DMS79 (cell line): ENCODE results near the gene PLEKHJ1.
"Not testable (repeated sequence)": the region's sequence is repeated elsewhere in the genome, so short reads cannot be mapped to it uniquely, and the experiment has no call there.

Experiments used
- DNase-seq: peaks from one replicate; lab custom pipeline; 2025; lab: John Stamatoyannopoulos, UW

Gene PLEKHJ1

DNA sequence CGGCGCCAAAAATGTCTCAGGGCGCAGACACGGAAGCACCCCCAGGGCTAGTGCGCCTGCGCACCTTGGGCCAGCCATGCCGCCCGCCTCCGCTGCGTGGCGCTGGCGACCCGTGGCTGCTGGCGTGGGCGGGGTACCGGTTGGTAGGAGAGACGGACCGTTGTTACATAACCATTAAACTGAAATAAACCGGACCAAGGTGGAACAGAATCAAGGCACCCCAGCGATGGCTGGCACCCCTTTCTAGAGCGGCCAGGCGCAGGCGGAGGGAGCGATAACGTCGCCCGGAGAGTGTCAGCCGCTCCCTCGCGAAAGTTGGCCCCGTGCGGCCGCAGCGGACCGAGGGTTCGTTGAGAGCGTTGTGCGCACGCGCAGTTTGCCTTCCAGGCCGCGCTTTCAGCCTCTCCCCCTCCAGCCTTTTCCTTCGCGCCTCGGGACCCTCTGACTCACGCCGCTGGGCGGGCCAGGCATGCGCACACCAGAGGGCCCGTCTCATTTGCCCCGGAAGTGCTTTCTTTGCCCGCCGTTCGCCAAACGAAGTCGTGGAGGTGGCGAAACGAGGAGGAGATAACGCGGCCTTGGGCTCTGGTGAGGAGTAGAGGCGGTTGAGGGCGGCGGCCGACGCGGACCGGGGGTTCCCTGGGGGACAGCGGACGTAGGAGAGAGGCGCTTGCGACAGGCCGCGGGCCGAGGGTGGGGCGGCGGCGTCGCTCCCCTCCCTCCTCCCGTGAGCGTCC, at the start of gene PLEKHJ1, which contains the start of gene SF3A2:
Gene PLEKHJ1 (minus strand): TSS at position 16 of the 737 bp plus-strand sequence. CDS start 81 bp downstream, outside the sequence.
Gene SF3A2 (plus strand): TSS at position 511 of the 737 bp plus-strand sequence. CDS start 6,595 bp downstream, outside the sequence.
- DNase-seq, result peak; percentile 95

DNA sequence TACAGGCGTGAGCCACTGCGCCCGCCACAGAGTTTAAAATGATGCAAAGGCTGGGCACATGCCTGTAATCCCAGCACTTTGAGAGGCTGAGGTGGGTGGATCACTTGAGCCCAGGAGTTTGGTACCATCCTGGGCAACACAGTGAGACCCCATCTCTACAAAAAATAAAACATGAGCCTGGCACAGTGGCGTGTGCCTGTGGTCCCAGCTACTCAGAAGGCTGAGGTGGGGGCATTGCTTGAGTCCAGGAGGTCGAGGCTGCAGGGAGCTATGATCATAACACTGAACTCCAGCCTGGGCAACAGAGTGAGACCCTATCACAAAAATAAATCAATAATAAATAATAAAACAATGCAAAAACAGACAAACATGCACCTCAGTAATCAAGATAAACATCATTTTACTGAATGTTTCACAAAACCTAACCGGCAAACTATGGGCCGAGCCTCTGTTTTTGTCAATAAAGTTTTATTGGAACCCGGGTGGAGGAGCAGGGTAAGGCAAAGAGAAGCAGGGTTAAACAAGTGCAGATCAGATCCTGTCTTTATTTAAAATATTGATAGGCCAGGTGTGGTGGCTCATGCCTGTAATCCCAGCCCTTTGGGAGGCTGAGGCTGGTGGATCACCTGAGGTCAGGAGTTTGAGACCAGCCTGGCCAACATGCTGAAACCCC, 47.8 kb upstream of the PLEKHJ1 start:
- DNase-seq, result no peak

- DNase-seq, result no peak
These were observed 46.7 kb upstream of the PLEKHJ1 start for GRCh38 chr19:2282862-2283237.

DNA sequence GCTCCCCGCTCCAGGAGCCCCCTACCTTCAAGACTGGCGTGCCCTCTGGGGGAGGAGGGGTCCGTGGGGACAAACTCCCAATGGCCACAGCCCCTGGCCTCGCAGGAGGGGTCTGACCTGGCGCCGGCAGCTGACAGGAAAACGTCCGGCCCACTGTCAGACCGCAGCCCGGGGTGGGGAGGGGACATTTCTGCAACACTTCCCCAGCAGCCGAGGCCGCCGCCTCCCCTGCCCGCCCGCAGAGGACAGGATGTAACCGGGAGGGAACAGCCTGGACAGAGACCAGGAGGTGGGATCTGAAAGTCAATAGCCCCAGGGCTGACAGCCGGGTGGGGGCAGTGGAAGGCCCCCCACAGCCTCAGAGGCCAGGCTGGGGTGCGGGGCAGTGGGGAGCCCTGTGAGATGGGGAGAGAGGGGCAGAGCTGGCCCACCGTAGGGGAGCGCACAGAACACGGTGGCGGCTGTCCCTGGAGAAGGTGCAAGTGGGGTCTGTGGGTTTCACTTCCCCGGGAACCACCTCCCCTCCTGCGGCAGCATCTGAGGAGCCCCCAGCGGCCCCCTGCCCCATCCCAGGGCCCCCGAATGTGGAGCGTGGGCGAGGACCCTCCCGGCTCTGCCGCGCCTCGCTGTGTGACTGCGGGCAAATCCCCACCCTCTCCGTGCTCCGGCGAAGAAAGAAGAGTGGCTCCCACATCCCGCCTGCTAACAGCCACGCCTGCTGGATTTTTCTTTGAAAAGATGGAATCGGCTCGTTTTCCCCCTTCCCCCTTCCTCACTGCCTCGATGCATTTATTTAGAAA, 46.1 kb upstream of the PLEKHJ1 start, which contains the start of gene PEAK3:
Gene PEAK3 (minus strand): TSS at position 114 of the 800 bp plus-strand sequence. CDS start 1,244 bp downstream, outside the sequence.
- no peak for DNase-seq

GRCh38 chr19:2281265-2282061, 45.3 kb upstream of the PLEKHJ1 start:
- DNase-seq, result not testable (repeated sequence)

GRCh38 chr19:2280633-2281264, 44.6 kb upstream of the PLEKHJ1 start:
- DNase-seq, result no peak

DNA sequence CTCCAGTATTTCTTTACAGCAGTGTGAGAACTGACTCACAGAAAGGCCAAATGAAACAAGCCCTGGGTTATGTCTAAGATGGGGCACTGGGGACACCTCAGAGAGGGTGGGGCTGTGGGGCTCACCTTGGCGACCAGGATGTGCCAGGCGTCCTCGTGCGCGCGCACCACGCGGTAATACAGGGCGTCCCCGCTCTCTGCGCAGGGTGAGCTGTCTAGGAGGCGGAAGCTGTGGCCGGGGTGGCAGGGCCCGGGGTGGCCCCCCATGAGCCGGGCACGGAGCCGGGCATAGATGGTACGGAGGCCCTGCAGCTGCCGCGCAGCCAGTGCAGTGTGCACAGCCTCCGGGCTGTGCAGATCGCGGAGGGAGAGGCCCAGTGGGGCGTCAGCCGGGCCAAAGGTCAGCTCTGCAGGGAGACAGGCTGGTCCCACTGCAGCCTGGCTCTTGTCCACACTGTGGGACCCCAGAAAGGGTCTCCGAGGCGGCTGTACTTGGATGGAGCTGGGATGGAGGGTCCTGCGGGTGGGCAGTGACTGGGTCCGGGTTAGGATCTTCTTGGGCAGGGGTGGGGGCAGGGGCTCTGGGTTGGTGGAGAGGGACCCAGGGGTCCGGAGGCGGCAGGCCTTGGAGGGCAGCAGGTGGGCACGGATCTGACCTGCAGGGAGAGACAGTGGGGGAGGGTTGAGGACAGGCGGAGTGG, 42.5 kb upstream of the PLEKHJ1 start:
- no peak for DNase-seq

DNA sequence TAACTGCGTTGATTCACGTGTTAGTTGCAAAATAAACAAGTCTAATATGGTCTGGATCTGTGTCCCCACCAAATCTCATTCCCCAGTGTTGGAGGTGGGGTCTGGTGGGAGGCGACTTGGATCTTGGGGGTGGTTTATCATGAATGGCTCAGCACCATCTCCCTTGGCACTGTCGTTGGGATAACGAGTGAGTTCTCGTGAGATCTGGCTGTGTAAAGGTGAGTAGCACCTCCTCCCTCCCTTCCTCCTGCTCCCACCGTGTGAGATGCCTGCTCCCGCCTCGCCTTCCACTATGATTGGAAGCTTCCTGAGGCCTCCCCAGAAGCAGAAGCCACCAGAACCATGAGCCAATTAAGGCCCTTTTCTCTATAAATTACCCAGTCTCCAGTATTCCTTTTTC, 41.0 kb upstream of the PLEKHJ1 start:
- DNase-seq, result no peak

- DNase-seq, result no peak
These were observed 40.4 kb upstream of the PLEKHJ1 start for GRCh38 chr19:2276429-2276986.

DNA sequence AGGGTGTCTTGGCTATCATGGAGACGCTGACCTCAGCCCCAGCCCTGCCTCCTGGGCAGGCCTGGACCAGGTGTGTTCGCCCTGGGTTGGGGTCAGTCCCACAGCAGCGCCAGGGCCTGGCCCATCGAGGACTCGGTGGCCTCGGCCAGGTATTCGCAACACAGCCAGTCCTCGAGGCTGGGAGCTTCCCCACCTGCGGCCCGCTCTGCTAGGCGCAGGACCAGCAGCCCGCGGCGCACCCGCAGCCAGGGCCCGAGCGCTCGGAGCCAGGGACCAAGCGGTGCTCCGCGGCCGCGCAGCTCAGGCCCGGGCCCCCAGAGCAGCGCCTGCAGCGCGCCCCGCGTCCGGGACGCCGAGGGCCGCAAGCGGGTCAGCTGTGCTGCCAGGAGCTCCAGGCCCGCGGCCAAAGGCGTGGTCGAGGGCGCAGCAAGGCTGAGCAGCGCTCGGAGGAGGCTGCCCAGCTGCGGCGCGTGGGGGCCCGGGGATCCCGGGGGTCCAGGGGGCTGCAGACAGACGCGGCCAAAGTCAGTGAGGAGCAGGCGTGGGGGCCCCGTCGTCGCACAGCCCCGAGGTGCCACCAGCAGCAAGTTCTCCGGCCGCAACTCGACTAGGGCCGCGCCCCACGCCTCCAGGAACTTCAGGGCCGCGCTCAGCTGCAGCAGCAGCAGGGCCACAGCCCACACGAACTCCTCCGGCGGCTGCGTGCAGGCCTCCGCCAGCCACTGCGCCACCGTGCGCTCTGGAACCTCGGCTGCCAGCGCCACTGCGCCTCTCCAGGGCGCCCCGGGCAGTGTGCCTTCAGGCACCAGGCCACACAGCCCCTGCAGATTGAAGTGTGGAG, 39.7 kb upstream of the PLEKHJ1 start:
- no peak for DNase-seq

- DNase-seq, result no peak
These were observed 38.9 kb upstream of the PLEKHJ1 start for GRCh38 chr19:2274931-2275535.

GRCh38 chr19:2274185-2274711, 38.1 kb upstream of the PLEKHJ1 start:
- DNase-seq, result no peak

DNA sequence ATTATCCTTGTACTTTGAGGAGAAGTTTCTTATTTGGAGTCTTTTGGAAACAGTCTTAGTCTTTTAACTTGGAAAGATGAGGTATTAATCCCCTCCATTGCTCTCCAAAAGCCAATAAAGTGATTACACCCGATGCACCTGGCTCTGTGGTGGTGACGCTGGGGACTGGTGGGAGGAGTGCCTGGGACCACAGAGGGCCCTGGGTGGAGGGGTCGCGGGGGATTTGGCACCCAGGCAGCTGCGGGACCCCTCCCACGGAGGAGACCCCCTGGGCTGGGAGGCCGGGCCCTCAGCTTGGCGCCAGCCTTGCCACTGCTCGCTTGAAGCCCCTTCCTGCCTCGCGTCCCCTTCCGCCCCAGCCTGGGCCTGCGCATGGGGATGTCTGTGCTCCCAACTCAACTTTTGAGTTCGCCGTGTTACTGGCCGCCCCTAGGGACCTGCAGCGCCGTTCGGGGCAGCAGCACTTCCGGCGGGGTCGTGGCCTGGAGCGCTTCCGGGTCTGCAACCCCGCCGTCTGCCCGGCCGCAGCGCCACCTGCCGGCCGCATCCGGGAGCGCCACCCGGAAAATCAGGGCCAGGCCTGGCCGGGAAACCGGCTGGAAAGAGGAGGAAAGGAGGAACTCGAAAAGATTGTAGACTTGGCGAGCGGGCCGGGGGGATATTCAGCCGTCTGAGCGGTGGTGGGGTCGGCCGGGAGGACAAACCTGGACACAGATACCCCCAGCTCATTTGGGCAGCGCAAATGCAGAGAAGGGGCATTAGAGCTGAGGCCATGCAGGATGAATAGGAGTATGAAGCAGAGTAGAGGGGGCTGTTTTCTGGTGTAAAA, 37.4 kb upstream of the PLEKHJ1 start:
- peak; percentile 34 for DNase-seq

- no peak for DNase-seq
These were observed 35.3 kb upstream of the PLEKHJ1 start for GRCh38 chr19:2271234-2272103.

DNA sequence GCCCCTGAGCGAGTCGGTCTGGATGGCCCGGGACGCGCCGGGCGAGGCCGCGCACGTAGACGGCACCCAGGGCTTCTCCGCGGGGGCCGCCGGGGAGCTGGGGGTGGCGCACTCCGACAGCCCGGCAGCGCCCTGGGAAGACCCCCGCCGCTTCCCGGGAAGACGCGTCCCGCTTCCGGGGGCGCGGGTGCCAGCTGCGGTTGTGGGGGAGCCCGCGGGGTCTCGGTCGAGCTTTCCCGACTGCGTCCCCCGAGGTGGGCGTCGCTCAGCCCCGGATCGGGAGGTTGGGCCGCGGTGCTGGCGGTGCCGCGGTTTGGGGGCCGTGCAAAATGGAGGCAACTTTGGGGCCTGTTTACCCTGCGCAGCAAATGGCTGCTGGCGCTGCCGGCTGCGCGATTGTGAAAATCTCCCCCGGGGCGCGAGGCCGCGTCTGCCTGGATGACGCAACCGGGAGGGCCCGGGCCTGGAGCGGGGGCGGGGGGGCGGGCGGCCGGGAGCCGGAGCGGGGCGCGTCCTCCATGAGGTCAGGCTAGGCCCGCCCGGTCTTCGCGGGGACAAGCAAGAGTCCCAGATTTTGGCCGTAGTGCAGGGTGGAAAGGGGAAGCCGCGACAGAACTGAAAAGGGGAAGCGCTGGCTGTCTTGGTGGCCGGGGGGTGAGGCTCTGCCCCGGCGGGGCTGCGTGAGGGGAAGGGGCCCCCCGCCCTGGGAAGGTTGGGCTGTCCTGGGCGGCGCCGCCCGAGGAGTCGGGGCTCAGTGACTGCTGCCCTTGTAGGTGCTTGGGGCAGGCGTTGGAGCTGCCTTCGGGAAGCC, 34.5 kb upstream of the PLEKHJ1 start:
- DNase-seq, result no peak

- DNase-seq, result no peak
These were observed 34.0 kb upstream of the PLEKHJ1 start for GRCh38 chr19:2270157-2270422.
